GM19372 (cell line): ENCODE data around the gene NECTIN4.
A peak's percentile ranks its signal among the peaks of the same experiment; 100 is the strongest.
"Not testable (repeated sequence)": the region's sequence is repeated elsewhere in the genome, so short reads cannot be mapped to it uniquely, and the experiment has no call there.

ENCODE experiments used
- ATAC-seq: cut with Tn5 transposase; IDR thresholded peaks from one replicate; pipeline ENCODE4 v1.9.1; 2021; ENCODE audit warnings: mild to moderate bottlenecking, low read depth, moderate library complexity; ENCODE audit not compliant: unreplicated experiment

NECTIN4 gene

GRCh38 chr1:161033751-161034150, 55.6 kb downstream of the NECTIN4 start:
- no peak for ATAC-seq

GRCh38 chr1:161032409-161032808, 56.9 kb downstream of the NECTIN4 start:
- ATAC-seq, result no peak

- ATAC-seq, result no peak
Measured at GRCh38 chr1:161031874-161032273, 57.5 kb downstream of the NECTIN4 start.

DNA sequence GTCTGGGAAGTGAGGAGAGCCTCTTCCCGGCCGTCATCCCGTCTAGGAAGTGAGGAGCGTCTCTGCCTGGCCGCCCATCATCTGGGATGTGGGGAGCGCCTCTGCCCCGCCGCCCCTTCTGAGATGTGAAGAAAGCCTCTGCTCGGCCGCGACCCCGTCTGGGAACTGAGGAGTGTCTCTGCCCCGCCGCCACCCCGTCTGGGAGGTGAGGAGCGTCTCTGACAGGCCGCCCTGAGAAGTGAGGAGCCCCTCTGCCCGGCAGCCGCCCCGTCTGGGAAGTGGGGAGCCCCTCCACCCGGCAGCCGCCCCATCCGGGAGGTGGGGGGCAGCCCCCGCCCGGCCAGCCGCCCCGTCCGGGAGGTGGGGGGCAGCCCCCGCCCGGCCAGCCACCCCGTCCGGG, 59.9 kb downstream of the NECTIN4 start:
- not testable (repeated sequence) for ATAC-seq

GRCh38 chr1:161026954-161027353, 62.4 kb downstream of the NECTIN4 start:
- not testable (repeated sequence) for ATAC-seq

- ATAC-seq, result not testable (repeated sequence)
Measured at GRCh38 chr1:161022432-161022831, 66.9 kb downstream of the NECTIN4 start.

GRCh38 chr1:161021970-161022353, 67.4 kb downstream of the NECTIN4 start:
- ATAC-seq, result no peak

GRCh38 chr1:161021165-161021969, 68.0 kb downstream of the NECTIN4 start:
- peak; percentile 92 for ATAC-seq
